Stimulated activated CD4-positive, alpha-beta T cell treated with anti-CD3 and anti-CD28 coated beads, Interleukin-1b, Interleukin-23, amount 100 ng/mL, for 1 hour (primary cell): ENCODE data around the gene CERCAM.

Source experiments
- DNase-seq, 2 donors: peaks; one replicate each; pipeline ENCODE4 v3.0.0-alpha.2; 2020; ENCODE audit warnings: low read depth in 2 of 2

Gene CERCAM

GRCh38 chr9:128456613-128457061 lies 36.0 kb downstream of the CERCAM start:
- DNase-seq = peak; percentile 24 to 46

- no peak for DNase-seq
These were observed 36.5 kb downstream of the CERCAM start for GRCh38 chr9:128457207-128457606.

GRCh38 chr9:128459011-128459410 lies 38.4 kb downstream of the CERCAM start:
- DNase-seq = no peak

- no peak for DNase-seq
These were observed 48.4 kb downstream of the CERCAM start for GRCh38 chr9:128469070-128469469.

- DNase-seq = no peak
These were observed 49.9 kb downstream of the CERCAM start for GRCh38 chr9:128470560-128470959.

- no peak for DNase-seq
These were observed 52.4 kb downstream of the CERCAM start for GRCh38 chr9:128473104-128473503.

GRCh38 chr9:128475867-128476266 lies 55.2 kb downstream of the CERCAM start:
- no peak for DNase-seq

GRCh38 chr9:128479262-128479661 lies 58.6 kb downstream of the CERCAM start:
- no peak for DNase-seq

GRCh38 chr9:128481561-128481960 lies 60.9 kb downstream of the CERCAM start:
- DNase-seq = no peak

- no peak for DNase-seq
These were observed 61.5 kb downstream of the CERCAM start for GRCh38 chr9:128482186-128482585.

- DNase-seq = no peak
These were observed 64.2 kb downstream of the CERCAM start for GRCh38 chr9:128484686-128485413.

GRCh38 chr9:128485414-128485855 lies 64.8 kb downstream of the CERCAM start:
- DNase-seq = no peak

GRCh38 chr9:128486201-128486600 lies 65.5 kb downstream of the CERCAM start:
- DNase-seq = no peak
